GM10248 (cell line): Measurements from ENCODE around the gene RILP.

Experiments
- CTCF ChIA-PET: fragments of 300-600 bp; sonication (Branson Sonifier 250); formaldehyde crosslinking; extraction: SDS; loops from one replicate; lab custom pipeline; 2021; ENCODE audit warnings: antibody characterized with exemption; lab: Yijun Ruan, JAX
- POLR2A ChIA-PET: fragments of 350-650 bp; sonication (Branson Sonifier 250); formaldehyde crosslinking; extraction: SDS; loops from one replicate; lab custom pipeline; 2020; ENCODE audit warnings: antibody characterized with exemption; lab: Yijun Ruan, JAX
- DNase-seq: peaks from one replicate; pipeline ENCODE4 v3.0.0; 2012; ENCODE audit errors: extremely low spot score
- TF ChIP-seq, protein P1 (sequence below): IDR thresholded peaks from 2 replicates; pipeline ENCODE4 v1.5.1; 2012; ENCODE audit warnings: mild to moderate bottlenecking, low read depth; ENCODE audit errors: extremely low read depth, missing control alignments, control extremely low read depth

Gene RILP

DNA sequence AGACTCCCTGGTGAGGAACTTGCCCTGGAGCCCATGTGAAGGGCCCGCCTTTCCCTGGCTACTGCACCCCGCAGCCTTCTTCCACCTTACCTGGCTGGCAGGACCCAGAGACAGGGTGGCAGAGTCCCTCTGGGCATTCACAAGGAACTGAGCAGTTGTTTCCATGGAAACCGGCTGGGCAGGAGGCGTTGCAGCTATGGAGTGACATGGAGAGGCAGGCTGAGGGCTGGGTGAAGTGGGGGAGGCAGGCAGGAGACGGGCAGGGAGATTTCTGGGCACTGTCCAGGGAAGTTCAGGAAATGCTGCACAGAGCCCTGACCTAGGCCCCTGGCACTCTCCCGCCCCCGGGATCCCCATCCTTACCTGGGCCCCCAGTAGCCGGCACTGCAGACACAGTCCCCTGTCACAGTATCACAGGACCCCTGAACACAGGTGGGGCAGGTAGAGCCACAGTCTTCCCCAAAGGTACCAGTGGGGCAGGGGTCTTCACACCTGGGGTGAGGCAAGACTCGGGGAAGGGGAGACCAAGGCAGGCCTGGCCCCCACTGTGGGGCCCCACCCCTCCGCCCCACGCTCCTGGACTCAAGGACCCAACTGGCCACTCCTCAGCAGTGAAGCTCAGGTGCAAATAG lies 10.0 kb downstream of the RILP start:
- TF ChIP-seq, protein P1, sequence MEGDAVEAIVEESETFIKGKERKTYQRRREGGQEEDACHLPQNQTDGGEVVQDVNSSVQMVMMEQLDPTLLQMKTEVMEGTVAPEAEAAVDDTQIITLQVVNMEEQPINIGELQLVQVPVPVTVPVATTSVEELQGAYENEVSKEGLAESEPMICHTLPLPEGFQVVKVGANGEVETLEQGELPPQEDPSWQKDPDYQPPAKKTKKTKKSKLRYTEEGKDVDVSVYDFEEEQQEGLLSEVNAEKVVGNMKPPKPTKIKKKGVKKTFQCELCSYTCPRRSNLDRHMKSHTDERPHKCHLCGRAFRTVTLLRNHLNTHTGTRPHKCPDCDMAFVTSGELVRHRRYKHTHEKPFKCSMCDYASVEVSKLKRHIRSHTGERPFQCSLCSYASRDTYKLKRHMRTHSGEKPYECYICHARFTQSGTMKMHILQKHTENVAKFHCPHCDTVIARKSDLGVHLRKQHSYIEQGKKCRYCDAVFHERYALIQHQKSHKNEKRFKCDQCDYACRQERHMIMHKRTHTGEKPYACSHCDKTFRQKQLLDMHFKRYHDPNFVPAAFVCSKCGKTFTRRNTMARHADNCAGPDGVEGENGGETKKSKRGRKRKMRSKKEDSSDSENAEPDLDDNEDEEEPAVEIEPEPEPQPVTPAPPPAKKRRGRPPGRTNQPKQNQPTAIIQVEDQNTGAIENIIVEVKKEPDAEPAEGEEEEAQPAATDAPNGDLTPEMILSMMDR = no peak
- ChIA-PET CTCF (interaction anchor here (1.5 to 3.7 kb wide), 3 partner anchors 9 to 33 kb away, joined by 3 to 16 read pairs (median 15); partner anchors contain the start of gene SLC43A2), POLR2A (interaction anchor here (0.6 to 1.7 kb wide), 2 partner anchors 9 to 14 kb away, joined by 3 to 5 read pairs; no protein-coding TSS in a partner anchor)
- DNase-seq = no peak

DNA sequence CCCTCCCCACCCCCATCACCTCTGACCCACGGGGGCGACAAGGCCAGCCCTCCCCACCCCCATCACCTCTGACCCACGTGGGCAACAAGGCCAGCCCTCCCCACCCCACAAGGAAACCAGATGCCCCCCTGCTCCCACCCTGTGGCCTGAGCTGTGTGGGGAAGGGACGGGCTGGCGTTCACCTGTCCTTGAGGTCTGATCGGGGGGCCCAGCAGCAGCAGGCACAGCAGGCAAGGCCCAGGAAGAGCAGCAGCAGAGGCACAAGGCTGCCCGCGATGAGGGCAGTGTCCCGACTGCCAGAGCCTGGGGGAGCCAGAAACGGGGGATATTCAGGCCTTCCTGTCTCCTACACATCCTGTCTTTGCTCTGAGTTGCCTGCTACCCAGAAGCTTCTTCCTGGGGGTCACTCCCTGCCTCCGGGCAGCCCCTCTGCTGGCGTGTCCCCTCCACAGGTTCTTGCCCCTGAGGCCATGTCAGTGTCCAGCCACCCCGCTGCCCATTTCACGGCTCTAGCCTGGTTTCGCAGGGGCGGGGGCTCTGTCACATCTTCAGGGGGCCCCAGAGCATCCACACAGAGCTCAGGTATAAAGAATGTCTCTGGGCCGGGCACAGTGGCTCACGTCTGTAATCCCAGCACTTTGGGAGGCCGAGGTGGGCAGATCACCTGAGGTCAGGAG lies 10.9 kb downstream of the RILP start:
- POLR2A ChIA-PET = interaction anchor here (1.7 kb wide), 1 partner anchor 8 kb away, joined by 5 read pairs; no protein-coding TSS in a partner anchor
- CTCF ChIA-PET = interaction anchor here (0.9 to 3.7 kb wide), 4 partner anchors 9 to 32 kb away, joined by 3 to 16 read pairs (median 9); partner anchors contain the start of gene SLC43A2
- TF ChIP-seq, protein P1 = no peak
- DNase-seq = no peak

DNA sequence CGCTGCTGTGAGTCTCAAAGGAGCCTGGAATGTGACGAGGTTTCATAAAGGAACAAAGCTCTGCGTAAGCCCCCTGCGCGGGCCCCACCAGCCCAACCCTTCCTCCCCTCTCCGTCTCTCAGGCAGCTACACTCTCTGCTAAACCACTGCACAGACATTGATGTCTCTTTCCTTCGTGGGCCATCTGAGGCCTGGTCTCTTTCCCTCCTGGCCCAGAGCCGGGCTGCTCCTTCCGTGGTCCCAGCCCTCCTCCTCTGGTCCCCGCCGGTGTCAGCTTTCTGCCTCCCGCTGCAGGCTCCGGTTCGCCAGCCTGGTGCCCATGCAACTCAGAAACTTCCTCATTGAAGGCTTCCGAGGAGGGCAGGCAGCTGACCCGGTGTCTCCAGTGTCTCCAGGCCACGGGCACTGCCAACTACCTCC lies 11.5 kb downstream of the RILP start:
- CTCF ChIA-PET = interaction anchor here (0.9 to 3.7 kb wide), 3 partner anchors 8 to 31 kb away, joined by 3 to 15 read pairs (median 3); no protein-coding TSS in a partner anchor
- DNase-seq = no peak
- TF ChIP-seq, protein P1 = no peak
- POLR2A ChIA-PET = no interaction called here

DNA sequence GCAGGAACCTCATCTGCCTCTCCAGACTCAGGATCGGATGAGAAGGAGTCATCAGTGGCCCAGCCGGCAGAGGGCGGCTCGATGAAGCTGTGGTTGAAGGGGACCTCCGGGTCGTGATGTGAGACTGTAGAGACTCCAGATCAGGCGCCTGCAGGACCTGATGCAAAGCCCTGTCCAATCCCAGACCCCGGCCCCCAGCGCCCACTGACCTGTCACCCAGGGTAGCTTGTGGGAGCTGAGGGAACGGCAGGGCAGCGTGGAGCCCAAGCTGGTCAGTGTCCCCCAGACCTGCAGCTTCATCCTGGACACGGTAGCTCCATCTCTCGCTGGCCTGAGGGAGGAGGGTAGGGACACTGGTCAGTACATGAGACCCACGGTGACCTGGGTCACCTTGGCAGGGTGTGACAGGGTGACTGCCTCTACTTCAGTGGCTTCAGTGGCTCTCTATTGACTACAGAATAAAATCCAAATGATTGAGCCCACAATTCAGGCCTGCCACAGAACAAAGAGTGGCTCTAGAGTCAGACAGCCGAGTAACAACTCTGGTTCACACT lies 12.9 kb downstream of the RILP start:
- no peak for DNase-seq
- CTCF ChIA-PET = interaction anchor here (1.3 kb wide), 1 partner anchor 62 kb away, joined by 4 read pairs; no protein-coding TSS in a partner anchor
- TF ChIP-seq, protein P1 = no peak
- POLR2A ChIA-PET = no interaction called here

DNA sequence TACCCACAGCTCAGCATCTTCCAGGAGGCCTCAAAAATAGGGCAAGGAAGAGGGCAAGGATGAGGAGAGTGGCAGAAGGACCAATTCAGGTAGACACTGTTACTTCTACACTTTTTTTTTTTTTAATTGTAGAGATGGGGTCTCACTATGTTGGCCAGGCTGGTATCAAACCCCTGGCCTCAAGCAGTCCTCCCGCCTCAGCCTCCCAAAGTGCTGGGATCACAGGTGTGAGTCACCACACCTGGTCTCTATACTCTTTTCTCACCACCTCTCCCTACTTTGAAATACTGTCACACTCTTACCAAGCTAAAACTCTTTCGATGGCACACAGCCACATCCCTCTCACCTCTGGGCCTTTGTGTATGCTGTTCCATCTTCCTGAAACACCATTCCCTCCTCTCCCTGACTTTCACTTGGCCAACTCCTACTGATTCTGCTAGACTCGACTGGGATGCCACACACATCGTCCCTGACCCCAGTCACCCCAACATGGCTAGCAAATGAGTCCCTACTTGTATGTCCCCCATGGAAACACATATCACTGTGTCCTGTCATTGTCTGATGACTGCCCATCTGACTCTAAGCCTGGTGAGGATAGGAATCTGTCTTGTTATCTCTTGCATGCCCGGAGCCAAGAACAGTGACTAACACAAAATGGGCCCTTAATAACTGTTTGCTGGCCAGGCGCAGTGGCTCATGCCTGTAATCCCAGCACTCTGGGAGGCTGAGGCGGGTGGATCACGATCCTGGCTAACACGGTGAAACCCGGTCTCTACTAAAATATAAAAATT lies 13.8 kb downstream of the RILP start:
- POLR2A ChIA-PET = no interaction called here
- TF ChIP-seq, protein P1 = no peak
- CTCF ChIA-PET = interaction anchor here (0.7 kb wide), 1 partner anchor 28 kb away, joined by 3 read pairs; no protein-coding TSS in a partner anchor
- no peak for DNase-seq
